Muscle of arm (tissue), 12 donors: ENCODE results near the gene PROCA1. TPM values are rescaled to one million over a fixed set of nuclear protein-coding genes. Genes with fewer than 3 reads are reported as not detected.
"Not testable (repeated sequence)": the region's sequence is repeated elsewhere in the genome, so short reads cannot be mapped to it uniquely, and the experiment has no call there.

Experiments
- DNase-seq: peaks from one replicate; pipeline ENCODE4 v3.0.0-alpha.2; 2013
- polyA plus RNA-seq, 12 donors: library from polyadenylated mRNA; unstranded; fragments of 120-200 nt; gene quantifications; one replicate each; pipeline ENCODE4 v1.2.1, GENCODE V29; 2013; ENCODE audit not compliant: insufficient read length in 12 of 12

The PROCA1 gene
- polyA plus RNA-seq, 12 donors = 1.6 to 9.0 (median 2.5) TPM; not detected in 2

GRCh38 chr17:28682655-28683054, 29.0 kb downstream of the PROCA1 start:
- no peak for DNase-seq

- DNase-seq = no peak
Measured at GRCh38 chr17:28675980-28676379, 35.7 kb downstream of the PROCA1 start.

GRCh38 chr17:28675490-28675889, 36.2 kb downstream of the PROCA1 start:
- no peak for DNase-seq

- DNase-seq = no peak
Measured at GRCh38 chr17:28669918-28670317, 41.8 kb downstream of the PROCA1 start.

- no peak for DNase-seq
Measured at GRCh38 chr17:28667870-28668269, 43.8 kb downstream of the PROCA1 start.

- DNase-seq = no peak
Measured at GRCh38 chr17:28665994-28666393, 45.7 kb downstream of the PROCA1 start.

GRCh38 chr17:28663723-28664122, 48.0 kb downstream of the PROCA1 start:
- no peak for DNase-seq

- no peak for DNase-seq
Measured at GRCh38 chr17:28662527-28662829, 49.2 kb downstream of the PROCA1 start.

- DNase-seq = peak; percentile 96
Measured at GRCh38 chr17:28661635-28662526, 49.8 kb downstream of the PROCA1 start, which contains the start of the genes SDF2 and SUPT6H. TSS of gene SDF2 (minus strand) at chr17:28661906. CDS start at chr17:28661876, 30 bp downstream. TSS of gene SUPT6H (plus strand) at chr17:28662205. CDS start at chr17:28673402, 11,197 bp downstream.

- DNase-seq = not testable (repeated sequence)
Measured at GRCh38 chr17:28659497-28659881, 52.2 kb downstream of the PROCA1 start.

GRCh38 chr17:28658766-28659496, 52.8 kb downstream of the PROCA1 start:
- not testable (repeated sequence) for DNase-seq

GRCh38 chr17:28658342-28658741, 53.3 kb downstream of the PROCA1 start:
- DNase-seq = not testable (repeated sequence)

GRCh38 chr17:28657756-28658155, 53.9 kb downstream of the PROCA1 start:
- DNase-seq = no peak

GRCh38 chr17:28655160-28655559, 56.5 kb downstream of the PROCA1 start:
- DNase-seq = no peak

Other genes with a start within 250 kb of the PROCA1 start
- 10 to 100 TPM in 1 of 12 donors, under 1 TPM in 1, not detected in 10; 0.12 to 18.2 TPM for gene SLC13A2, start 238.2 kb downstream of the PROCA1 start, polyA plus RNA-seq
- 10 to 100 TPM in 1 of 12 donors, 1 to 10 TPM in 2, under 1 TPM in 1, not detected in 8; 0.13 to 10.7 (median 2.1) TPM for gene FOXN1, start 205.5 kb downstream of the PROCA1 start, polyA plus RNA-seq
- gene UNC119, start 159.3 kb downstream of the PROCA1 start, polyA plus RNA-seq = 10 to 100 TPM in 11 of 12 donors, not detected in 1; 10.0 to 35.2 (median 14.3) TPM
- 10 to 100 TPM in 11 of 12 donors, not detected in 1; 35.5 to 66.0 (median 45.0) TPM for gene PIGS, start 140.4 kb downstream of the PROCA1 start, polyA plus RNA-seq
- 1 to 10 TPM in 9 of 12 donors, under 1 TPM in 1, not detected in 2; 0.85 to 7.5 (median 2.1) TPM for gene ALDOC, start 135.0 kb downstream of the PROCA1 start, polyA plus RNA-seq
- 10 to 100 TPM in 11 of 12 donors, not detected in 1; 13.4 to 40.4 (median 20.9) TPM for gene SPAG5, start 112.9 kb downstream of the PROCA1 start, polyA plus RNA-seq
- 10 to 100 TPM in 9 of 12 donors, 1 to 10 TPM in 2, not detected in 1; 8.0 to 32.5 (median 16.8) TPM for gene RSKR, start 97.7 kb downstream of the PROCA1 start, polyA plus RNA-seq
- 10 to 100 TPM in 11 of 12 donors, not detected in 1; 47.5 to 88.6 (median 53.1) TPM for gene BLTP2, start 66.7 kb downstream of the PROCA1 start, polyA plus RNA-seq
- gene SDF2, start 50.0 kb downstream of the PROCA1 start, polyA plus RNA-seq = 10 to 100 TPM in 11 of 12 donors, not detected in 1; 31.3 to 49.8 (median 39.7) TPM
- 10 to 100 TPM in 11 of 12 donors, not detected in 1; 36.7 to 76.8 (median 40.9) TPM for gene SUPT6H, start 49.7 kb downstream of the PROCA1 start, polyA plus RNA-seq
- 10 to 100 TPM in 11 of 12 donors, not detected in 1; 49.7 to 98.2 (median 66.4) TPM for gene RAB34, start 6.0 kb upstream of the PROCA1 start, polyA plus RNA-seq
- 1,000 to 10,000 TPM in 9 of 12 donors, 100 to 1,000 TPM in 2, not detected in 1; 515 to 1,778 (median 1,509) TPM for gene RPL23A, start 8.1 kb upstream of the PROCA1 start, polyA plus RNA-seq
- gene TLCD1, start 14.3 kb upstream of the PROCA1 start, polyA plus RNA-seq = 1 to 10 TPM in 10 of 12 donors, not detected in 2; 2.5 to 5.4 (median 3.4) TPM
- 1 to 10 TPM in 11 of 12 donors, not detected in 1; 1.8 to 7.8 (median 2.6) TPM for gene NEK8, start 16.9 kb upstream of the PROCA1 start, polyA plus RNA-seq
- gene TRAF4, start 32.1 kb upstream of the PROCA1 start, polyA plus RNA-seq = 10 to 100 TPM in 11 of 12 donors, not detected in 1; 39.4 to 93.0 (median 48.8) TPM
- 10 to 100 TPM in 11 of 12 donors, not detected in 1; 10.4 to 21.4 (median 12.9) TPM for gene FAM222B, start 130.9 kb upstream of the PROCA1 start, polyA plus RNA-seq
- 100 to 1,000 TPM in 1 of 12 donors, 10 to 100 TPM in 10, not detected in 1; 40.2 to 105 (median 44.9) TPM for gene ERAL1, start 143.1 kb upstream of the PROCA1 start, polyA plus RNA-seq
- gene FLOT2, start 185.8 kb upstream of the PROCA1 start, polyA plus RNA-seq = 10 to 100 TPM in 11 of 12 donors, not detected in 1; 49.5 to 78.9 (median 63.5) TPM
- gene DHRS13, start 191.2 kb upstream of the PROCA1 start, polyA plus RNA-seq = 1 to 10 TPM in 10 of 12 donors, not detected in 2; 2.1 to 4.9 (median 3.6) TPM
- gene PHF12, start 239.6 kb upstream of the PROCA1 start, polyA plus RNA-seq = 10 to 100 TPM in 11 of 12 donors, not detected in 1; 18.6 to 52.0 (median 28.9) TPM